ENCODE data around the gene JHY.

JHY gene

GRCh38 chr11:122848186-122848585 lies 34.4 kb upstream of the JHY start:
- DNase-seq (no peak), ATAC-seq (ENCODE audit: insufficient read depth, low read depth) (no peak)
- Histone ChIP-seq H3K9me3 (ENCODE audit: insufficient read depth, low read length, severe bottlenecking) (no peaks in the 10 kb centered on the region), H3K27ac (ENCODE audit: low read length) (no peak overlapping the region), H3K4me3 (ENCODE audit: low read depth in 1 of 2, low read length in 2 of 2) (no peak overlapping the region), H4K20me1 (ENCODE audit: insufficient read depth, low read length) (no peaks in the 10 kb centered on the region), H3K27me3 (ENCODE audit: insufficient read depth, low read length, poor library complexity) (peaks cover 5% of the 10 kb centered on the region), H2AFZ (ENCODE audit: low read depth, low read length) (no peak overlapping the region), H3K79me2 (ENCODE audit: insufficient read depth, low read length) (no peaks in the 10 kb centered on the region), H3K4me2 (ENCODE audit: insufficient read depth, low read length) (no peak overlapping the region), H3K9ac (ENCODE audit: low read depth, low read length) (no peak overlapping the region), H3K4me1 (ENCODE audit: insufficient read depth, low read length) (peaks cover 12% of the 10 kb centered on the region), H3K36me3 (ENCODE audit: insufficient read depth, low read length) (no peaks in the 10 kb centered on the region)
- TF ChIP-seq EZH2 (IDR thresholded peaks at IDR 0.05; ENCODE audit: borderline replicate concordance, low read depth, low read length, severe bottlenecking) (no peak), CTCF (IDR thresholded peaks at IDR 0.05; ENCODE audit: borderline replicate concordance, extremely low read depth, low read length, poor library complexity, severe bottlenecking) (no peak)

- peaks cover 5% of the 10 kb centered on the region for H3K4me1 ChIP-seq (ENCODE audit: insufficient read depth, low read length)
Observed at GRCh38 chr11:122850076-122850631, 32.4 kb upstream of the JHY start.

GRCh38 chr11:122851366-122851966 lies 31.1 kb upstream of the JHY start:
- H3K4me2 ChIP-seq (ENCODE audit: insufficient read depth, low read length), result no peak overlapping the region
- no peak overlapping the region for H3K9ac ChIP-seq (ENCODE audit: low read depth, low read length)
- H4K20me1 ChIP-seq (ENCODE audit: insufficient read depth, low read length), result no peaks in the 10 kb centered on the region
- no peaks in the 10 kb centered on the region for H3K36me3 ChIP-seq (ENCODE audit: insufficient read depth, low read length)
- no peak overlapping the region for H2AFZ ChIP-seq (ENCODE audit: low read depth, low read length)
- peaks cover 5% of the 10 kb centered on the region for H3K4me1 ChIP-seq (ENCODE audit: insufficient read depth, low read length)
- no peak overlapping the region for H3K4me3 ChIP-seq (ENCODE audit: low read depth in 1 of 2, low read length in 2 of 2)
- no peaks in the 10 kb centered on the region for H3K79me2 ChIP-seq (ENCODE audit: insufficient read depth, low read length)
- DNase-seq (no peak), ATAC-seq (ENCODE audit: insufficient read depth, low read depth) (no peak)
- H3K27ac ChIP-seq (ENCODE audit: low read length), result no peak overlapping the region
- no peaks in the 10 kb centered on the region for H3K27me3 ChIP-seq (ENCODE audit: insufficient read depth, low read length, poor library complexity)
- no peaks in the 10 kb centered on the region for H3K9me3 ChIP-seq (ENCODE audit: insufficient read depth, low read length, severe bottlenecking)
- TF ChIP-seq EZH2 (IDR thresholded peaks at IDR 0.05; ENCODE audit: borderline replicate concordance, low read depth, low read length, severe bottlenecking) (no peak), CTCF (IDR thresholded peaks at IDR 0.05; ENCODE audit: borderline replicate concordance, extremely low read depth, low read length, poor library complexity, severe bottlenecking) (no peak)

More at GRCh38 chr11:122850076-122850631, 32.4 kb upstream of the JHY start:
- H4K20me1 ChIP-seq (ENCODE audit: insufficient read depth, low read length), result no peaks in the 10 kb centered on the region
- no peaks in the 10 kb centered on the region for H3K36me3 ChIP-seq (ENCODE audit: insufficient read depth, low read length)
- no peaks in the 10 kb centered on the region for H3K27me3 ChIP-seq (ENCODE audit: insufficient read depth, low read length, poor library complexity)
- H3K79me2 ChIP-seq (ENCODE audit: insufficient read depth, low read length), result no peaks in the 10 kb centered on the region
- no peak for TF ChIP-seq EZH2 (IDR thresholded peaks at IDR 0.05; ENCODE audit: borderline replicate concordance, low read depth, low read length, severe bottlenecking)
- TF ChIP-seq CTCF (IDR thresholded peaks at IDR 0.05; ENCODE audit: borderline replicate concordance, extremely low read depth, low read length, poor library complexity, severe bottlenecking), result no peak
- H3K4me2 ChIP-seq (ENCODE audit: insufficient read depth, low read length), result no peak overlapping the region
- no peaks in the 10 kb centered on the region for H3K9me3 ChIP-seq (ENCODE audit: insufficient read depth, low read length, severe bottlenecking)
- H3K9ac ChIP-seq (ENCODE audit: low read depth, low read length), result no peak overlapping the region
- DNase-seq (no peak), ATAC-seq (ENCODE audit: insufficient read depth, low read depth) (no peak)
- H2AFZ ChIP-seq (ENCODE audit: low read depth, low read length), result no peak overlapping the region
- H3K27ac ChIP-seq (ENCODE audit: low read length), result no peak overlapping the region
- no peak overlapping the region for H3K4me3 ChIP-seq (ENCODE audit: low read depth in 1 of 2, low read length in 2 of 2)

Data from DND-41 (cell line).